Measurements from ENCODE around the gene KLRF2. TPM values are rescaled to one million over a fixed set of nuclear protein-coding genes. Genes with fewer than 3 reads are reported as not detected.

KLRF2 gene
- total RNA-seq, 4 donors from 2014 or later: not detected

GRCh38 chr12:9869307-9870161, 11.8 kb upstream of the KLRF2 start, which contains the start of gene CLEC2B:
Gene CLEC2B, minus strand, starts transcription at chr12:9869354.
- no peak for TF ChIP-seq CTCF (IDR thresholded peaks at IDR 0.05; ENCODE audit: low read depth)

DNA sequence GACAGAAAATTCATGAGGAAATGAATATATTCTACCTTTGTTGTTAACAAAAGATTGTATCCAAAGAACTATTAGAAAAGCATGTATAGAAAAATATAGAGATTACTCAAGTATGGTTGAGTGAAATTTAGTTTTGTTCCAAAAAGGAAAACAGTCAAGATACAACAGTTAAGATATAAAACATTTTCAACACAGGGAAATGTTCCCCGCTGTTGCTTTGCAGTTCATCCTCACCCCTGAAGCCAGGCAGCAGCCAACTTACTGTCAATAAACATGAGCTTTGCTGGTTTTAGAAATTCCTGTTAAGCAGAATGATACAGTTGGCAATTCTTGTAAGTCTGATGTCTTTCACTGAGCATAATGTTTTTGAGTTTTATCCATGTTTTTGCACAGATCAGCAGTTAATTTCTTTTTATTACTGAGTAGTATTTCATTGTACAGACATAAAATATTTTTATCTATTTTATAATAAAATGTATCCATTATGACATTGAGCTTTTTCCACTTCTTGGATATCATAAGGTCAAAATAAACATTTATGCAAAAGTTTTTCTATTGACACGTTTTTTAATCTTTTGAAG, 10.9 kb upstream of the KLRF2 start:
- no peak for TF ChIP-seq CTCF (IDR thresholded peaks at IDR 0.05; ENCODE audit: low read depth)

- TF ChIP-seq CTCF (IDR thresholded peaks at IDR 0.05; ENCODE audit: low read depth): no peak
Measured at GRCh38 chr12:9872162-9872561, 9.1 kb upstream of the KLRF2 start.

DNA sequence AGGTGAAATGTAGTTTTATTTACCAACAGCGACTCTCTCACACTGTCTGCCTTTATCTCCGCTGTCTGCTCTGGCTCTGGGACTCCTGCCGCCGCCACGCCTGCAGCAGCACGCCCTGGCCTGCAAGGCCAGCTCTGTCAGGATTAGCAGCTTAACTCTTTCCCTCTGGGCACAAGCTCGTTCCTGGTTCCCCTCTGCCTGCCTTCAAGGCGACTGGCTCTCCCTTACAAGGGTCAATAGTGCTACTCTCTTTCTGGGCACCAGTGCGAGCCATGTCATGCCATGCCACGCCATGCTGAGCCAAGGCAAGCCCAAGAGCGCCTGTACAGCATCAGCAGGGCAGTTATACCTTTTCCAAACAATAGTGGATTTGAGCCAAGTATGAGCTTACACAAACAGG, 8.5 kb upstream of the KLRF2 start:
- TF ChIP-seq CTCF (IDR thresholded peaks at IDR 0.05; ENCODE audit: low read depth): no peak

DNA sequence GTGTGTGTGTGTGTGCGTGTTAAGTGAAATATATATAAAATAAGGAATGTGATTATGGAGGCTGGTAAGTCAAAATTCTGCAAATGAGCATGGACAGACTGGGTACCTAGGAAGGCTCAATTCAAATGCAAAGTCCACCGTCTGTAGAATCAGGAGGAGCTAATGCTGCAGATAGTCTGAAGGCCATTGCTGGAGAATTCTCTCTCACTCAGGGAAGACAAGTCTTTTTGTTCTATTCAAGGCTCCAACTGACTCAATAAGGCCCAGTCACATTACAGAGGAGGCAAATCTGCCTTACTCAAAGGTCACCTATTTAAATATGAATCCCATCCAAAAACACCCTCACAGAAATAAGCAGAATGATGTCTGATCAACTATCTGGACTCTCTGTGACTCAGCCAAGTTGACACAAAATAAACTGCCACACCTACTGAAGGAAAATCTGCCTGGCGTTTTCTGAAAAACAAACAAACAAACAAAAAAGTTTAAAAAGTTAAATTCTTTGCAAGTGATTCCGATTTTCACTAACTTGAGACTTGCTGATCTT, 684 bp upstream of the KLRF2 start:
- no peak for TF ChIP-seq CTCF (IDR thresholded peaks at IDR 0.05; ENCODE audit: low read depth)

DNA sequence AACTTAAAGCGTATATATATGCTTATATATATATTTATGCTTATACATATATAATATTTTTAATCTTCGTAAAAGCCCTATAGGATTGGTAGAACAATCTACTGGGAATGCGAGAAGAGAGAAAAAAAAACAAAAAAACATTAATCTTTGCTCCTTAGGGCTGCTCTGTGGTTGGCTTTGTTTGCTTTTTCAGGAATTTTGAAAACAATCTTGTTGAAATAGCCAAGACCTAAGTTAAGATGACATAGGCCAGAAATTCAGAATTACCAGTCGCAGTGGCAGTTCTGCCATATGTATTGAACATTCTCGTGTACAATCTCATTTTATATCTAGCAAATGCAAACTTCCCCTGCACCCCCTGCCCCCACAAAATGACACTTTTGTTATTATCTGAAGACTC, 699 bp downstream of the KLRF2 start:
- TF ChIP-seq CTCF (IDR thresholded peaks at IDR 0.05; ENCODE audit: low read depth): no peak

- no peak for TF ChIP-seq CTCF (IDR thresholded peaks at IDR 0.05; ENCODE audit: low read depth)
Measured at GRCh38 chr12:9883175-9883574, 1.9 kb downstream of the KLRF2 start.
